Measurements from ENCODE around the gene RASSF3.

- no peak for TF ChIP-seq CTCF (IDR thresholded peaks at IDR 0.05)
- no peak for TF ChIP-seq ZFX (IDR thresholded peaks at IDR 0.05; ENCODE audit: borderline replicate concordance)
Observed at GRCh38 chr12:64706306-64706705, 96.0 kb downstream of the RASSF3 start.
